GM12892 (cell line): ENCODE data around the gene TYMS.

Experiments used
- DNase-seq: peaks from one replicate; pipeline ENCODE4 v3.0.0; 2011; ENCODE audit not compliant: insufficient read length
- FAIRE-seq: peaks from 2 replicates; lab custom pipeline; 2011; peaks lifted over from hg19 to GRCh38; lab: Jason Lieb, UNC
- POLR2A ChIP-seq: IDR thresholded peaks from 2 replicates; pipeline ENCODE4 v1.6.1; 2011; ENCODE audit warnings: low read depth, low read length, control low read depth
- POLR2AphosphoS5 ChIP-seq: IDR thresholded peaks from 2 replicates; pipeline ENCODE4 v1.6.1; 2011; ENCODE audit warnings: low read depth, low read length, control low read depth
- TAF1 ChIP-seq: IDR thresholded peaks from 2 replicates; pipeline ENCODE4 v1.6.1; 2011; ENCODE audit warnings: low read depth, mild to moderate bottlenecking, control low read depth, low read length, borderline replicate concordance

Gene TYMS

DNA sequence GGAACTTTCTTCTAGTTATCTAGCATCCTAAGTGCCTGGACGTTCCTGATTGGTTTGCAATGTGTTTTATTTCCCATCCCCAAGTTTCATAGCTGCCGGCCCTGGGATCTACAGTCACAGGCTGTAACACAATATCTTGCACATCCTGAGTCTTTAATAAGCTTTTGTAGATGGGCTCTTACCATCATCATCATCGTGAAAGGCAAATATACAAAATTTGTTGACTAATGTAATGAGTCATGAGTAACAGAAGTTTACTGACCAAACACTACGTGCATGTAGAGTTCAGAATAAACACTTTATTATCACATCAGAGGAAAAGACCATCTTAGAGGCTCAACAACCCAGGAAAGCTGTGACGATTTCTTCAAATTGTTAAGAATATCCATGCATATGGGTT is 8.1 kb upstream of the TYMS start:
- FAIRE-seq, result no peak
- TF ChIP-seq POLR2AphosphoS5, result no peak
- no peak for TF ChIP-seq TAF1
- no peak for TF ChIP-seq POLR2A
- no peak for DNase-seq

DNA sequence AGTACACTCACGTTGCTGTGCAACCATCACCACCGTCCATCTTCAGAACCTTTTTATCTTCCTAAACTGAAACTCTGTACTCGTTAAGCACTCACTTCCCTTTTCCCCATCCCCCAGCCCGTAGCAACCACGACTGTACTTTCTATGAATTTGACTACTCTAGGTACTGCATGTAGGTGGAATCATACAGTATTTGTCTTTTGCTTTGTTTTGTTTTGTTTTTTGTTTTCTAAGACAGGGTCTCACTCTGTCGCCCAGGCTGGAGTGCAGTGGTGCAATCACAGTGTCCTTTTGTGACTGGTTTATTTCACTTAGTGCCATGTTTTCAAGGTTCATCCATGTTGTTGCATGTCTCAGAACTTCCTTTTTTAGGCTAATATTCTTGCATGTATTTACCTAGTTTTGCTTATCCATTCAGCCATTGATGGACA is 7.0 kb upstream of the TYMS start:
- FAIRE-seq, result peak; percentile 73
- no peak for TF ChIP-seq POLR2A
- TF ChIP-seq POLR2AphosphoS5, result no peak
- TF ChIP-seq TAF1, result no peak
- DNase-seq, result no peak

DNA sequence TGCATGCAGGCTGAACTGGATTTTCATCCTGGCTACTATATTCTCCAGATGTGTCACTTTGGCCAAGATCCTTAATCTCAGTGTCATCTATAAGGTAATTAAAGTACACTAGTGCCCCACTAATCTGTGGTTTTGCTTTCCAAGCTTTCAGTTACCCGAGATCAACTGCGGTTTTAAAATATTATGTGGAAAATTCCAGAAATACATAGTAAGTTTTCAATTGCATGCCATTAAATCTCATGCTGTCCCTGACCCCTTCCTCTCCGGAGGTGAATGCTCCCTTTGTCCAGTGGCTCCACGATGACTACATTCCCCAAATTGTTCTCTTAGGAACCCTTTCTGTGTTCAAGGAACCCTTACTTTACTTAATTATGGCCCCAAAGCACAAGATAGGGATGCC is 5.3 kb upstream of the TYMS start:
- no peak for FAIRE-seq
- TF ChIP-seq POLR2AphosphoS5, result no peak
- no peak for TF ChIP-seq TAF1
- TF ChIP-seq POLR2A, result no peak
- no peak for DNase-seq

DNA sequence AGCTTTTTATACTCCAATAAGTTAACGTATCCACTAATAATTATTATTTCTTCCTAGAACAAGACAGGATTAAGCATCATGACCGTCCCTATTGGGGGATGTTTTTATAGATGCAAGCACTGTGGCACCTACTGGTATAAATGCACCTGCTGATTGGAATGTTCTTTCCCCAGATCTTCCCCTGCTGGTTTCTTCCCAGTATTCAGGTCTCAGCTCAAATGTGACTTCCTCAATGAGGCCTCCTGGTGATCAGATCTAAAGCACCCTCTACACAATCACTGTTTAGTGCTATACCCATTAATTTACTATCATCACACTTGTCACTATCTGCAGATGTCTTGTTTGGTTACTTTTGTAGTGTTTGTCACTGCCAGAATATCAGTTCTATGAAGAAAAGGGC is 3.9 kb upstream of the TYMS start:
- FAIRE-seq (no peak), DNase-seq (no peak)
- TF ChIP-seq TAF1 (no peak), POLR2AphosphoS5 (no peak), POLR2A (no peak)

DNA sequence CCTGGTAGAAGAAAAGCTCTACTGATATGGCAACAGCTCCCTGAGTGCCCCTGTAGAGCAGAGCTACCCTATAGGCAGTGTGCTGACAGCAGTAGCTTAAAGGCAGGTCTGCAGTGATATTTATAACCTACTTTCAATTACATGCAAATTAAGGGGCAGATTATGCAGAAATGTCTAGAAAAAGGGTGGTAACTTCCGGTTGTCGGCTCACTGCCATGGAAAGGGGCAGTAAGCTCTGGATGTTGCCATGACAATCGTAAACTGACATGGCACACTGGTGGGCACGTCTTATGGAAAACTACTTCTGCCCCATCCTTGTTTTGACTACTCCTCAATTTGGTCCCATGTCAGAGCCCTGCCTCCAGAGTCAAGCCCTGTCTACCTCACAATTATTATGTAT is 2.9 kb upstream of the TYMS start:
- DNase-seq (no peak), FAIRE-seq (no peak)
- TF ChIP-seq POLR2A, result no peak
- TF ChIP-seq POLR2AphosphoS5, result no peak
- TF ChIP-seq TAF1, result no peak

DNA sequence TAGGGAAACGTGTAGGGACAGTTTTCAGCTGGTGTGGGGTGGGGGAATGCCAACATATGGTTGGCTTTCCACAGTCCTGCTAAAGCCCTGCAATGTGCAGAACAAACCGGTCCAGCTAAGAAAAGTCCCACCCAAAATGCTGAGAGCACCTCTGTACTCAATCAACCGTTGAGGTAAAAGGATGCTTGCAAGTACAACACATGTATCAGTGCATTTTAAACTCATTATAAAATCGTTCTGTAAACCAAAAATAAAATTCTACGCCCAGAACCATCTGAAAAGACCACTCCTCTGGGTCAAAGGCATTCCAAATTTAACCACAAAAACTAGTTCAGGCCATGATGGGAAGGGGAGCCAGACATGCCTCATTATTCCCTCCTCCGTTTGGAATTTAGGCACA is 2.0 kb upstream of the TYMS start:
- DNase-seq, result no peak
- TF ChIP-seq TAF1 (no peak), POLR2AphosphoS5 (no peak), POLR2A (no peak)
- FAIRE-seq, result no peak

DNA sequence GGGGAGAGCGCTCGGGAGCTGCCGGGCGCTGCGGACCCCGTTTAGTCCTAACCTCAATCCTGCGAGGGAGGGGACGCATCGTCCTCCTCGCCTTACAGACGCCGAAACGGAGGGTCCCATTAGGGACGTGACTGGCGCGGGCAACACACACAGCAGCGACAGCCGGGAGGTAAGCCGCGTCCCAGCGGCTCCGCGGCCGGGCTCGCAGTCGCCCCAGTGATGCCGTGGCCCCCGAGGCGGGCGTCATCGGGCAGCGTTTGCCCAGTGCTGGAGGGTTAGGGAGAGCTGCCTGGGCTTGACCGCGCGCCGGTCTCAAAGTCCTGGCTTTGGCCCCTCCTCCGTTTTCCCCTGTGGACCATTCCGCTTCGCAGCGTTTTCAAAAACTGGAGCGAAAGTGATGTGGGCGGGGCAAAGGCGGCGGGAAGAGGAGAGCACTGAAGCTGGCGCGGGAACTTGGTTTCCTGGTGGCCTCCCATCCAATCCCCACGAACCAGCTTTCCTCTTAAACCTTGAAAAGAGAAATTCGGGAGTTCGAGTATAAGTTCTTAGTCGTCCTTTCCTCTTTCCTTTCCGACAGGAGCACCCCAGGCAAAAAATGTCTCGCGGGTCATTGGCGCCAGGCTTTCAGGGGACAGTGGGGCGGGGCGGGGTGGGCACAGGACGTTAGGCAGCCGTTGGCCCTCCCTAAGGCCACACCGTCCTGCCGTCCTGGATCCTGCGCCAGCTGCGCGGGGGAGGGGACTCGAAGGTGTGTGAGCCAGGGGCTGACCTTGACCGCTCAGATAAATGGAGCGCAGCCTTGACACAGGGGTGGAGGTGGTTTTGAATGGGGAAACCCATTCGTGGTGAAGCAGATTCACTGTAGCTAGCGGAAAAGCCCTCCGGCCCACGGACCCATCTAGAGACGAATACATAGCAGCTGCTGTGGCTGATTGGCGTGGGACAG is 821 bp downstream of the TYMS start:
- FAIRE-seq, result peak; percentile 81
- TF ChIP-seq POLR2AphosphoS5 (peak; percentile 74), POLR2A (peak; percentile 72; the same call in 1 of the 2 replicates), TAF1 (peak; percentile 43; the same call in 1 of the 2 replicates)
- peak; percentile 63 for DNase-seq

DNA sequence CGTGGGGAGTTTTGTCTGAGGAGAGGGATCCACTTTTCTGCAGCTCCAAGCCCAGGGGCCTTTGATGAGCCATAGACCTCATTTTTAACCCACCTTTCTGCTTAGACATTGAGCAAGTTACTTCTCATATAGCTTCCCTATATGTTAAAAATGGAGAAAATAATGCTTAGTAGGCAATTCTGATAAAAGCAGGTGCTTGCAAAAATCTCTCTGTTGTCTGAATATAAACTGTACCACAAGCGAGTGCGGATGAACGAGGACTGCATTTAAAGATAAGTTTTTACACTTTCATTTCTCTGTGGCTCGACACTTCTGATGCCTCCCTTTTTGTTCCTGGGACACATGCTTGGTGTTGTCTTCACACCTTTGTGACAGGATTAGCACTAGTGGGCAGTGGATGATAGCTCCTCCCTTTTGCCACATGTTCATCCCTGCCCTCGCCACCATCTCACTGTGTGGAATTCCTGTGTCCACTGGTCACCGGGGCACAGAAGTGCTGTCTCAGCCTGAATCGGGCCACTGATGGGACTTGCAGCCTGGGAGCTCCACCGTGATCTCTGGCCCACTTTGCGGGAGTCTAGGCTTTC is 1.6 kb downstream of the TYMS start:
- DNase-seq (no peak), FAIRE-seq (no peak)
- TF ChIP-seq TAF1 (no peak), POLR2A (no peak), POLR2AphosphoS5 (no peak)

DNA sequence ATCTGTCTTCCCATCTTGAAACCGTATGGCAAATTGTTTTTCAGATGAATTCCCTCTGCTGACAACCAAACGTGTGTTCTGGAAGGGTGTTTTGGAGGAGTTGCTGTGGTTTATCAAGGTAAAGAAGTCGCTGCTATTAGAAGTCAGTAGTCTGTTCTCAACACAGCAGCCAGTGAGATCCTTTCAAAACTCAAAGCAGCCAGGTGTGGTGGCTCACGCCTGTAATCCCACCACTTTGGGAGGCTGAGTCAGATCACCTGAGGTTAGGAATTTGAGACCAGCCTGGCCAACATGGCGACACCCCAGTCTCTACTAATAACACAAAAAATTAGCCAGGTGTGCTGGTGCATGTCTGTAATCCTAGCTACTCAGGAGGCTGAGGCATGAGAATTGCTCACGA is 2.1 kb downstream of the TYMS start:
- no peak for FAIRE-seq
- TF ChIP-seq TAF1, result no peak
- no peak for TF ChIP-seq POLR2A
- TF ChIP-seq POLR2AphosphoS5, result no peak
- DNase-seq, result no peak

DNA sequence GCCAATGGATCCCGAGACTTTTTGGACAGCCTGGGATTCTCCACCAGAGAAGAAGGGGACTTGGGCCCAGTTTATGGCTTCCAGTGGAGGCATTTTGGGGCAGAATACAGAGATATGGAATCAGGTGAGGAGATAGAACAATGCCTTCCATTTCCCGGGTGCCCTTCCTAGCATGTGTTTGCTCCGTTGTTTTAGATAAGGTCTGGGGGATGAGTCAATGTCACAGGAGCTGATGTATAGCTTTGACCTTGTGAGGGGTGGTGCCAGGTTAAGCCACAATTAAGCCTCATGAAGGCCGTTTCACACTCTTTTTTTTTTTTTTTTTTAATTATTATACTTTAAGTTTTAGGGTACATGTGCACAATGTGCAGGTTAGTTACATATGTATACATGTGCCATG is 4.7 kb downstream of the TYMS start:
- TF ChIP-seq POLR2AphosphoS5 (no peak), TAF1 (no peak), POLR2A (no peak)
- FAIRE-seq, result no peak
- no peak for DNase-seq

DNA sequence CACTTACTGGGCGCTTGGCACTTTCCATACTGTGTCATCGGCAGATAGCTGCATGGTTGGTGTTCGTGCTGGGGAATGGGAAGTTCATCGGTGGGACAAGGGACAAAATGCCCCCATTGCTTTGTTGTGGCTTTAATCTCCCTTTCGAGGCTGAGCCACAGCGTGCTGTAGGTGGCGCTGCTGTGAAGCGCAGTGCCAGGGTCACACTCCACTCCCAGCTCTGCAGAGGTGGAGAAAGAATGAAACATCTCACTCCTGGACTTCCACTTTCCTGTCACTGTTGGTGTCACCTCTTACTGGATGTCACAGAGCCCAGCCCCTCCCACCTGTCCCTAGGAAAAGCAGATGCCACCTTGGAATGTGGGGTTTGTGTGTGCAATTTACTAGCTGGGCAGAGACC is 8.7 kb downstream of the TYMS start:
- TF ChIP-seq POLR2A, result no peak
- no peak for TF ChIP-seq TAF1
- FAIRE-seq, result no peak
- no peak for DNase-seq
